ENCODE measurements around the gene SIPA1L3. TPM values are rescaled to one million over a fixed set of nuclear protein-coding genes. Genes with fewer than 3 reads are reported as not detected.

Gene SIPA1L3
- total RNA-seq, 6 experiments from 2014 or later, result 9.1 to 20.4 (median 14.9) TPM

GRCh38 chr19:38133319-38133718 lies 226.3 kb downstream of the SIPA1L3 start:
- Histone ChIP-seq H3K4me1 (no peaks in the 10 kb centered on the region), H3K27ac (no peak overlapping the region), H3K36me3 (no peaks in the 10 kb centered on the region), H3K9me3 (no peaks in the 10 kb centered on the region), H3K27me3 (no peaks in the 10 kb centered on the region), H3K4me3 (no peak overlapping the region)
- TF ChIP-seq CTCF (IDR thresholded peaks at IDR 0.05) (no peak), POLR2A (IDR thresholded peaks at IDR 0.05) (no peak)
- ATAC-seq (no peak), DNase-seq (no peak)
- 97% methylated on average over 3 of the region's 3 CpGs for WGBS (ENCODE audit: insufficient coverage, low coverage, low lambda C conversion rate, missing lambda C conversion rate)
- intact Hi-C loops (cut with DNase I), result no loop called here

GRCh38 chr19:38134540-38135149 lies 227.6 kb downstream of the SIPA1L3 start:
- Histone ChIP-seq H3K27me3 (no peaks in the 10 kb centered on the region), H3K4me1 (no peaks in the 10 kb centered on the region), H3K4me3 (no peak overlapping the region), H3K36me3 (no peaks in the 10 kb centered on the region), H3K27ac (no peak overlapping the region), H3K9me3 (no peaks in the 10 kb centered on the region)
- WGBS (ENCODE audit: insufficient coverage, low coverage, low lambda C conversion rate, missing lambda C conversion rate), result 84% methylated on average over 13 of the region's 14 CpGs
- no peak for ATAC-seq
- intact Hi-C loops (cut with DNase I), result no loop called here
- TF ChIP-seq CTCF (IDR thresholded peaks at IDR 0.05) (peak; percentile 7 to 40 (median 29)), POLR2A (IDR thresholded peaks at IDR 0.05) (no peak)
- DNase-seq, result no peak

GRCh38 chr19:38135150-38135998 lies 228.4 kb downstream of the SIPA1L3 start:
- Histone ChIP-seq H3K4me3 (no peak overlapping the region), H3K27ac (no peak overlapping the region), H3K4me1 (no peaks in the 10 kb centered on the region), H3K27me3 (no peaks in the 10 kb centered on the region), H3K36me3 (no peaks in the 10 kb centered on the region), H3K9me3 (no peaks in the 10 kb centered on the region)
- DNase-seq, result no peak
- intact Hi-C loops (cut with DNase I), result no loop called here
- ATAC-seq, result peak in 1 of 4 donors; percentile 13
- TF ChIP-seq CTCF (IDR thresholded peaks at IDR 0.05), result no peak
- TF ChIP-seq POLR2A (IDR thresholded peaks at IDR 0.05), result no peak
- 92% methylated on average over 2 of the region's 21 CpGs for WGBS (ENCODE audit: insufficient coverage, low coverage, low lambda C conversion rate, missing lambda C conversion rate)

- no peaks in the 10 kb centered on the region for H3K4me1 ChIP-seq
- H3K36me3 ChIP-seq, result no peaks in the 10 kb centered on the region
- WGBS (ENCODE audit: insufficient coverage, low coverage, low lambda C conversion rate, missing lambda C conversion rate), result 75% methylated on average over 4 of the region's 6 CpGs
- intact Hi-C loops (cut with DNase I), result no loop called here
- H3K27ac ChIP-seq, result no peak overlapping the region
- no peak for DNase-seq
- TF ChIP-seq CTCF (IDR thresholded peaks at IDR 0.05), result no peak
- TF ChIP-seq POLR2A (IDR thresholded peaks at IDR 0.05), result no peak
- no peak for ATAC-seq
- no peak overlapping the region for H3K4me3 ChIP-seq
- no peaks in the 10 kb centered on the region for H3K9me3 ChIP-seq
- H3K27me3 ChIP-seq, result no peaks in the 10 kb centered on the region
Measured at GRCh38 chr19:38139122-38139521, 232.1 kb downstream of the SIPA1L3 start.
